Liver (tissue), 9 donors: ENCODE measurements around the gene QPCTL. TPM values are rescaled to one million over a fixed set of nuclear protein-coding genes. Genes with fewer than 3 reads are reported as not detected.

Experiments
- DNase-seq: peaks from one replicate; pipeline ENCODE4 v3.0.0-alpha.2; 2017; ENCODE audit warnings: low spot score
- H3K27ac ChIP-seq, 2 donors: one replicate each; pipeline ENCODE4 v1.7.0; 2013; ENCODE audit warnings: inconsistent platforms in 2 of 2, low read length in 2 of 2, control low read depth in 1 of 2, low read depth in 1 of 2, mild to moderate bottlenecking in 1 of 2
- H3K27me3 ChIP-seq, 4 donors: one replicate each; pipeline versions ENCODE4 v1.6.1 to v1.7.0; 2013; ENCODE audit warnings: low read length in 3 of 4, inconsistent platforms in 1 of 4, mild to moderate bottlenecking in 1 of 4, moderate library complexity in 1 of 4; ENCODE audit not compliant: control insufficient read depth in 4 of 4, insufficient read depth in 4 of 4
- H3K36me3 ChIP-seq, 4 donors: one replicate each; pipeline versions ENCODE4 v1.6.1 to v1.7.0; 2013; ENCODE audit warnings: low read length in 3 of 4, mild to moderate bottlenecking in 3 of 4, low read depth in 1 of 4, moderate library complexity in 1 of 4; ENCODE audit not compliant: control insufficient read depth in 4 of 4, insufficient read depth in 3 of 4
- H3K4me1 ChIP-seq, 4 donors: one replicate each; pipeline versions ENCODE4 v1.6.1 to v1.7.0; 2013; ENCODE audit warnings: low read length in 3 of 4, mild to moderate bottlenecking in 3 of 4, moderate library complexity in 1 of 4; ENCODE audit not compliant: control insufficient read depth in 4 of 4, insufficient read depth in 4 of 4
- H3K4me3 ChIP-seq, 3 donors: one replicate each; pipeline versions ENCODE4 v1.6.1 to v1.7.0; 2013; ENCODE audit warnings: low read length in 3 of 3, control low read depth in 1 of 3, low read depth in 1 of 3, mild to moderate bottlenecking in 1 of 3
- H3K9ac ChIP-seq, 2 donors: one replicate each; pipeline ENCODE4 v1.7.0; 2013; ENCODE audit warnings: low read length in 2 of 2, mild to moderate bottlenecking in 2 of 2, moderate library complexity in 2 of 2, control low read depth in 1 of 2, low read depth in 1 of 2
- H3K9me3 ChIP-seq, 4 donors: one replicate each; pipeline versions ENCODE4 v1.6.1 to v1.7.0; 2013; ENCODE audit warnings: low read length in 3 of 4; ENCODE audit not compliant: control insufficient read depth in 4 of 4
- EGR1 ChIP-seq, 2 donors: IDR thresholded peaks; 2 replicates each; pipeline ENCODE4 v1.6.1; 2016 to 2018; ENCODE audit warnings: antibody characterized with exemption in 2 of 2, low read depth in 2 of 2
- FOXA1 ChIP-seq: IDR thresholded peaks from 2 replicates; pipeline ENCODE4 v1.6.1; 2016; ENCODE audit warnings: antibody characterized with exemption
- FOXA2 ChIP-seq: IDR thresholded peaks from 2 replicates; pipeline ENCODE4 v1.6.1; 2016; ENCODE audit warnings: antibody characterized with exemption
- GABPA ChIP-seq, 2 donors: IDR thresholded peaks in 1 of 2; conservative IDR thresholded peaks in 1 of 2; 2 replicates each; pipeline ENCODE4 v1.6.1; 2016; ENCODE audit warnings: antibody characterized with exemption in 2 of 2, mild to moderate bottlenecking in 1 of 2, moderate library complexity in 1 of 2
- HNF4A ChIP-seq, 2 donors: conservative IDR thresholded peaks; 2 replicates each; pipeline ENCODE4 v1.6.1; 2016; ENCODE audit warnings: antibody characterized with exemption in 2 of 2, mild to moderate bottlenecking in 2 of 2
- HNF4G ChIP-seq: IDR thresholded peaks from 2 replicates; pipeline ENCODE4 v1.6.1; 2016; ENCODE audit warnings: antibody characterized with exemption
- JUND ChIP-seq, 2 donors: IDR thresholded peaks; 2 replicates each; pipeline ENCODE4 v1.6.1; 2016; ENCODE audit warnings: antibody characterized with exemption in 2 of 2
- NR2F2 ChIP-seq: IDR thresholded peaks from 2 replicates; pipeline ENCODE4 v1.6.1; 2016; ENCODE audit warnings: antibody characterized with exemption
- RAD21 ChIP-seq, 2 donors: IDR thresholded peaks; 2 replicates each; pipeline ENCODE4 v1.6.1; 2016; ENCODE audit warnings: antibody characterized with exemption in 2 of 2, mild to moderate bottlenecking in 2 of 2
- RXRA ChIP-seq, 2 donors: IDR thresholded peaks; 2 replicates each; pipeline ENCODE4 v1.6.1; 2017 to 2018; ENCODE audit warnings: antibody characterized with exemption in 2 of 2, mild to moderate bottlenecking in 1 of 2
- SP1 ChIP-seq: IDR thresholded peaks from 2 replicates; pipeline ENCODE4 v1.6.1; 2018; ENCODE audit warnings: antibody characterized with exemption, mild to moderate bottlenecking
- TAF1 ChIP-seq: conservative IDR thresholded peaks from 2 replicates; pipeline ENCODE4 v1.6.1; 2016; ENCODE audit warnings: antibody characterized with exemption, mild to moderate bottlenecking
- YY1 ChIP-seq: IDR thresholded peaks from 2 replicates; pipeline ENCODE4 v1.6.1; 2016; ENCODE audit warnings: antibody characterized with exemption, mild to moderate bottlenecking
- WGBS: extraction: QIAGEN DNeasy Blood & Tissue Kit; methylation state at CpG from one replicate; pipeline ENCODE4 v1.1.7; 2013; 5-methylcytosine and 5-hydroxymethylcytosine counted together
- polyA plus RNA-seq, 2 donors: library from polyadenylated mRNA; stranded (reverse) in 1 of 2; unstranded in 1 of 2; fragments of 200-250 nt in 1 of 2; fragments of >200 nt in 1 of 2; fragmentation: Nextera tagmentation in 1 of 2; extraction: Ambion mirVana in 1 of 2; gene quantifications; one replicate each; pipeline versions ENCODE4 v1.2.1 to v1.2.3, GENCODE V29; 2013 to 2015
- total RNA-seq, 2 donors: library from RNA; depleted of rRNA; stranded (reverse); fragments of >200 nt; gene quantifications; one replicate each; pipeline ENCODE4 v1.2.3, GENCODE V29; 2014
- TF ChIP-seq, protein P1 (sequence below): IDR thresholded peaks from 2 replicates; pipeline ENCODE4 v1.6.1; 2016; ENCODE audit warnings: antibody characterized with exemption, mild to moderate bottlenecking
- TF ChIP-seq, protein P2 (sequence below): IDR thresholded peaks from 2 replicates; pipeline ENCODE4 v1.6.1; 2016; ENCODE audit warnings: antibody characterized with exemption
- TF ChIP-seq, protein P3 (sequence below): fragments of 150-350 bp; IDR thresholded peaks from 2 replicates; pipeline ENCODE4 v1.5.1; 2017; ENCODE audit warnings: improper control_type of control experiment, low read depth, low read length; ENCODE audit not compliant: missing input control
- TF ChIP-seq, protein P4 (sequence below): IDR thresholded peaks from 2 replicates; pipeline ENCODE4 v1.6.1; 2016; ENCODE audit warnings: antibody characterized with exemption
- TF ChIP-seq, protein P5 (sequence below): IDR thresholded peaks from 2 replicates; pipeline ENCODE4 v1.6.1; 2016; ENCODE audit warnings: antibody characterized with exemption
- donor health status: healthy.
- donor health status: healthy.
- donor health status: healthy.
- donor health status: healthy.
- donor health status: healthy.

QPCTL gene
- total and polyA plus RNA-seq, 4 donors: 2.9 to 6.1 (median 4.1) TPM

DNA sequence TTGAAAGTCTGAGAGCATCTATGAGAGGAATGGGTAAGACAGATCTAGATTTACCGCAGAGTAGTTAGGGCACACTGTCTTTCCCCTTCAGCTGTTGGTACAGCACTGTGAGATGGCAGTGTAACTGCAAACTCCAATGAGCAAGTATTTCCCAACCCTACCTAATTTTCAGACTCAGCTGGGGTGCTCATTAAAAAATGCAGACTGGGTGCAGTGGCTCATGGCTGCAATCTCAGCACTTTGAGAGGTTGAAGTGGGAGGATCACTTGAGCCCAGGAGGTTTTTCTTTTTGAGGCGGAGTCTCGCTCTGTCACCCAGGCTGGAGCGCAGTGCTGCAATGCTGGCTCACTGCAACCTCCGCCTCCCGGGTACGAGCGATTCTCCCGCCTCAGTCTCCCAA is 12.6 kb downstream of the QPCTL start:
- no peak overlapping the region for H3K9ac ChIP-seq
- TF ChIP-seq HNF4A (conservative IDR thresholded peaks at IDR 0.05) (no peak), RXRA (IDR thresholded peaks at IDR 0.05) (no peak)
- TF ChIP-seq, protein P1, sequence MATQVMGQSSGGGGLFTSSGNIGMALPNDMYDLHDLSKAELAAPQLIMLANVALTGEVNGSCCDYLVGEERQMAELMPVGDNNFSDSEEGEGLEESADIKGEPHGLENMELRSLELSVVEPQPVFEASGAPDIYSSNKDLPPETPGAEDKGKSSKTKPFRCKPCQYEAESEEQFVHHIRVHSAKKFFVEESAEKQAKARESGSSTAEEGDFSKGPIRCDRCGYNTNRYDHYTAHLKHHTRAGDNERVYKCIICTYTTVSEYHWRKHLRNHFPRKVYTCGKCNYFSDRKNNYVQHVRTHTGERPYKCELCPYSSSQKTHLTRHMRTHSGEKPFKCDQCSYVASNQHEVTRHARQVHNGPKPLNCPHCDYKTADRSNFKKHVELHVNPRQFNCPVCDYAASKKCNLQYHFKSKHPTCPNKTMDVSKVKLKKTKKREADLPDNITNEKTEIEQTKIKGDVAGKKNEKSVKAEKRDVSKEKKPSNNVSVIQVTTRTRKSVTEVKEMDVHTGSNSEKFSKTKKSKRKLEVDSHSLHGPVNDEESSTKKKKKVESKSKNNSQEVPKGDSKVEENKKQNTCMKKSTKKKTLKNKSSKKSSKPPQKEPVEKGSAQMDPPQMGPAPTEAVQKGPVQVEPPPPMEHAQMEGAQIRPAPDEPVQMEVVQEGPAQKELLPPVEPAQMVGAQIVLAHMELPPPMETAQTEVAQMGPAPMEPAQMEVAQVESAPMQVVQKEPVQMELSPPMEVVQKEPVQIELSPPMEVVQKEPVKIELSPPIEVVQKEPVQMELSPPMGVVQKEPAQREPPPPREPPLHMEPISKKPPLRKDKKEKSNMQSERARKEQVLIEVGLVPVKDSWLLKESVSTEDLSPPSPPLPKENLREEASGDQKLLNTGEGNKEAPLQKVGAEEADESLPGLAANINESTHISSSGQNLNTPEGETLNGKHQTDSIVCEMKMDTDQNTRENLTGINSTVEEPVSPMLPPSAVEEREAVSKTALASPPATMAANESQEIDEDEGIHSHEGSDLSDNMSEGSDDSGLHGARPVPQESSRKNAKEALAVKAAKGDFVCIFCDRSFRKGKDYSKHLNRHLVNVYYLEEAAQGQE: no peak
- no peak overlapping the region for H3K27ac ChIP-seq
- DNase-seq: no peak
- H3K9me3 ChIP-seq: no peaks in the 10 kb centered on the region
- no peaks in the 10 kb centered on the region for H3K27me3 ChIP-seq
- H3K4me1 ChIP-seq: no peaks in the 10 kb centered on the region
- peaks cover 0 to 17% (median 8%) of the 10 kb centered on the region in 4 donors for H3K36me3 ChIP-seq
- 96% methylated on average over 9 of the region's 9 CpGs for WGBS
- H3K4me3 ChIP-seq: no peak overlapping the region

DNA sequence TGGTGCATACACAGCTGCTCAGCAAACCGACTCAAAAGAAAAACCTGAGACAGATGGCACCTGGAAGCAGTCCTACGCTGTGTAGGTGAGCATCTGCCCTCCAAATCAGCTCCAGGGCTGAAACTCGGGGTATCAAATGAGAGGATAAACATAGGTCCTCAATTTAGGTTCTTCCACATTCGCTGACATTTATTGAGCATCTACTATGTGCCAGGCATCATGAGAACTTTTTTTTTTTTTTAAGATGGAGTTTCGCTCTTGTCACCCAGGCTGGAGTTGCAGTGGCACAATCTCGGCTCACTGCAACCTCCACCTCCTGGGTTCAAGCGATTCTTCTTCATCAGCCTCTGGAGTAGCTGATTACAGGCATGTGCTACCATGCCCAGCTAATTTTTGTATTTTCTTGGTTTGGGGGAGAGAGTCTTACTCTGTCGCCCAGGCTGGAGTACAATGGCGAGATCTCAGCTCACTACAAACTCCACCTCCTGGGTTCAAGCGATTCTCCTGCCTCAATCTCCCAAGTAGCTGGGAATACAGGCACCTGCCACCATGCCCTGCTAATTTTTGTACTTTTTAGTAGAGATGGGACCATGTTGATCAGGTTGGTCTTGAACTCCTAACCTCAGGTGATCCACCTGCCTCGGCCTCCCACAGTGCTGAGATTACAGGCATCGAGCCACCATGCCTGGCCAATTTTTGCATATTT is 13.4 kb downstream of the QPCTL start:
- Histone ChIP-seq H3K27me3 (no peaks in the 10 kb centered on the region), H3K9ac (no peak overlapping the region), H3K4me3 (no peak overlapping the region), H3K4me1 (no peaks in the 10 kb centered on the region), H3K9me3 (no peaks in the 10 kb centered on the region), H3K36me3 (peaks cover 0 to 17% (median 8%) of the 10 kb centered on the region in 4 donors), H3K27ac (no peak overlapping the region)
- WGBS: 96% methylated on average over 12 of the region's 12 CpGs
- TF ChIP-seq, protein P2, sequence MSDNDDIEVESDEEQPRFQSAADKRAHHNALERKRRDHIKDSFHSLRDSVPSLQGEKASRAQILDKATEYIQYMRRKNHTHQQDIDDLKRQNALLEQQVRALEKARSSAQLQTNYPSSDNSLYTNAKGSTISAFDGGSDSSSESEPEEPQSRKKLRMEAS: no peak
- TF ChIP-seq FOXA2 (no peak), GABPA (IDR thresholded peaks at IDR 0.05 in 1 of 2, conservative IDR thresholded peaks at IDR 0.05 in 1 of 2) (no peak), FOXA1 (no peak), HNF4G (no peak), JUND (IDR thresholded peaks at IDR 0.05) (no peak), YY1 (no peak), SP1 (no peak), TAF1 (no peak), RXRA (IDR thresholded peaks at IDR 0.05) (no peak), NR2F2 (no peak), HNF4A (conservative IDR thresholded peaks at IDR 0.05) (no peak), RAD21 (IDR thresholded peaks at IDR 0.05) (no peak), EGR1 (IDR thresholded peaks at IDR 0.05; ENCODE audit: low read depth in 2 of 2) (no peak)
- TF ChIP-seq, protein P1: no peak
- TF ChIP-seq, protein P3, sequence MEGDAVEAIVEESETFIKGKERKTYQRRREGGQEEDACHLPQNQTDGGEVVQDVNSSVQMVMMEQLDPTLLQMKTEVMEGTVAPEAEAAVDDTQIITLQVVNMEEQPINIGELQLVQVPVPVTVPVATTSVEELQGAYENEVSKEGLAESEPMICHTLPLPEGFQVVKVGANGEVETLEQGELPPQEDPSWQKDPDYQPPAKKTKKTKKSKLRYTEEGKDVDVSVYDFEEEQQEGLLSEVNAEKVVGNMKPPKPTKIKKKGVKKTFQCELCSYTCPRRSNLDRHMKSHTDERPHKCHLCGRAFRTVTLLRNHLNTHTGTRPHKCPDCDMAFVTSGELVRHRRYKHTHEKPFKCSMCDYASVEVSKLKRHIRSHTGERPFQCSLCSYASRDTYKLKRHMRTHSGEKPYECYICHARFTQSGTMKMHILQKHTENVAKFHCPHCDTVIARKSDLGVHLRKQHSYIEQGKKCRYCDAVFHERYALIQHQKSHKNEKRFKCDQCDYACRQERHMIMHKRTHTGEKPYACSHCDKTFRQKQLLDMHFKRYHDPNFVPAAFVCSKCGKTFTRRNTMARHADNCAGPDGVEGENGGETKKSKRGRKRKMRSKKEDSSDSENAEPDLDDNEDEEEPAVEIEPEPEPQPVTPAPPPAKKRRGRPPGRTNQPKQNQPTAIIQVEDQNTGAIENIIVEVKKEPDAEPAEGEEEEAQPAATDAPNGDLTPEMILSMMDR: no peak
- TF ChIP-seq, protein P4, sequence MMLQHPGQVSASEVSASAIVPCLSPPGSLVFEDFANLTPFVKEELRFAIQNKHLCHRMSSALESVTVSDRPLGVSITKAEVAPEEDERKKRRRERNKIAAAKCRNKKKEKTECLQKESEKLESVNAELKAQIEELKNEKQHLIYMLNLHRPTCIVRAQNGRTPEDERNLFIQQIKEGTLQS: no peak
- TF ChIP-seq, protein P5, sequence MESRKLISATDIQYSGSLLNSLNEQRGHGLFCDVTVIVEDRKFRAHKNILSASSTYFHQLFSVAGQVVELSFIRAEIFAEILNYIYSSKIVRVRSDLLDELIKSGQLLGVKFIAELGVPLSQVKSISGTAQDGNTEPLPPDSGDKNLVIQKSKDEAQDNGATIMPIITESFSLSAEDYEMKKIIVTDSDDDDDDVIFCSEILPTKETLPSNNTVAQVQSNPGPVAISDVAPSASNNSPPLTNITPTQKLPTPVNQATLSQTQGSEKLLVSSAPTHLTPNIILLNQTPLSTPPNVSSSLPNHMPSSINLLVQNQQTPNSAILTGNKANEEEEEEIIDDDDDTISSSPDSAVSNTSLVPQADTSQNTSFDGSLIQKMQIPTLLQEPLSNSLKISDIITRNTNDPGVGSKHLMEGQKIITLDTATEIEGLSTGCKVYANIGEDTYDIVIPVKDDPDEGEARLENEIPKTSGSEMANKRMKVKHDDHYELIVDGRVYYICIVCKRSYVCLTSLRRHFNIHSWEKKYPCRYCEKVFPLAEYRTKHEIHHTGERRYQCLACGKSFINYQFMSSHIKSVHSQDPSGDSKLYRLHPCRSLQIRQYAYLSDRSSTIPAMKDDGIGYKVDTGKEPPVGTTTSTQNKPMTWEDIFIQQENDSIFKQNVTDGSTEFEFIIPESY: no peak
- DNase-seq: no peak
